Skeletal muscle tissue (tissue), 4 donors: Measurements from ENCODE around the gene ATP10D. TPM values are rescaled to one million over a fixed set of nuclear protein-coding genes. Genes with fewer than 3 reads are reported as not detected.
"Not testable (repeated sequence)": the region's sequence is repeated elsewhere in the genome, so short reads cannot be mapped to it uniquely, and the experiment has no call there.

Experiments used
- H3K27ac ChIP-seq: one replicate; pipeline ENCODE4 v1.7.0; 2013; ENCODE audit warnings: mild to moderate bottlenecking, low read depth, low read length, inconsistent platforms
- H3K27me3 ChIP-seq, 3 donors: one replicate each; pipeline ENCODE4 v1.7.0; 2013; ENCODE audit warnings: low read length in 3 of 3; ENCODE audit not compliant: control insufficient read depth in 3 of 3, insufficient read depth in 3 of 3
- H3K36me3 ChIP-seq, 3 donors: one replicate each; pipeline ENCODE4 v1.7.0; 2013; ENCODE audit warnings: low read length in 3 of 3; ENCODE audit not compliant: control insufficient read depth in 3 of 3, insufficient read depth in 3 of 3
- H3K4me1 ChIP-seq, 3 donors: one replicate each; pipeline ENCODE4 v1.7.0; 2013; ENCODE audit warnings: low read length in 3 of 3, mild to moderate bottlenecking in 3 of 3; ENCODE audit not compliant: control insufficient read depth in 3 of 3, insufficient read depth in 3 of 3
- H3K4me3 ChIP-seq, 3 donors: one replicate each; pipeline ENCODE4 v1.7.0; 2013; ENCODE audit warnings: low read length in 3 of 3
- H3K9ac ChIP-seq, 3 donors: one replicate each; pipeline ENCODE4 v1.7.0; 2013; ENCODE audit warnings: low read length in 3 of 3, mild to moderate bottlenecking in 3 of 3, moderate library complexity in 2 of 3, low read depth in 1 of 3
- H3K9me3 ChIP-seq, 3 donors: one replicate each; pipeline ENCODE4 v1.7.0; 2013; ENCODE audit warnings: low read length in 3 of 3; ENCODE audit not compliant: control insufficient read depth in 3 of 3
- total RNA-seq: library from RNA; depleted of rRNA; stranded (reverse); fragments of >200 nt; gene quantifications from one replicate; pipeline ENCODE4 v1.2.3, GENCODE V29; 2014
- donor health status: Osteomylitis.

ATP10D gene
- total RNA-seq, 1 donor from 2014 or later = 18.8 TPM

DNA sequence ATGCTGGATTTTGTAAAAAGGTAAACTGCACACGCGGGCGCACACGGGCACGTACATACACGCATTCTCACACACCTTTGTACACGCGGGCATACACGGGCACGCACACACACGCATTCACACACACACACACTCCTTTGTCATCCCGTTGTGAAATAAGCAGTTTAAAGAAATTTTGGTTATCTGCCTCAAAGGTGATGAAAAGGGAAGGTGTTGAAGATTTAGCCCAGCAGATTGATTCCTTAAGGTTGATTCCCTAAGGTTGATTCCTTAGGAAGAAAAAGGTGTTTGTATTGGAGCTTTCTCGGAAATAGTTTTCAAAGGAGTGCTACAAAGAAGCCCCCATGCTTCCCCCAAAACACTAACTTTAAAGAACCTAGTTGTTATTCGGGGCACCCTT lies 693 bp downstream of the ATP10D start:
- H3K9ac ChIP-seq = peak overlapping the region; percentile 62 to 93 (median 84)
- H3K9me3 ChIP-seq = no peaks in the 10 kb centered on the region
- H3K4me1 ChIP-seq = peaks cover 0 to 9% (median 0%) of the 10 kb centered on the region in 3 donors
- H3K27me3 ChIP-seq = no peaks in the 10 kb centered on the region
- H3K4me3 ChIP-seq = peak overlapping the region; percentile 74 to 96 (median 91)
- no peaks in the 10 kb centered on the region for H3K36me3 ChIP-seq
- H3K27ac ChIP-seq = peak overlapping the region; percentile 74

DNA sequence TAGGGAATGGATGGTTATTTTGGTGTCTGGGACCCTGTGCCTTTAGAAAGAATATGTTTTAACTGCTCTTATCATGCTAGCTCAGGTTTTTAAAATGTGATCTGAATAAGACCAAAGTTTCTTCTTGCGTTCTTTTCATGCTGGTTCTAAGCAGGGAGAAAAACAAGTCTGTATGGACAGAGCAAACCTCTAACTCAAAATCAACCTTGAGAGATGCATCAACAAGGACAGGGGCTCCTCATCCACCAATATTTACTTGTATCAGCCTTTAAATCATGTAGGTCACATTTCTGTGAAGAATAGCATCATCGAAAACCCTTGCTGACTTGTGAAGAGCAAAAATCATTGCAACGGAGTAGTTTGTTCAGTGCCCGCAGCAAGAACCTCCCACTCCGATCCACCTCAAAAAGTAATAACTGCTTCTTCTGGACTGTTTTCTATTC lies 1.2 kb downstream of the ATP10D start:
- Histone ChIP-seq H3K36me3 (no peaks in the 10 kb centered on the region), H3K4me1 (peaks cover 0 to 9% (median 0%) of the 10 kb centered on the region in 3 donors), H3K9me3 (no peaks in the 10 kb centered on the region), H3K4me3 (peak overlapping the region; percentile 74 to 96 (median 91)), H3K9ac (peak overlapping the region; percentile 62 to 93 (median 84)), H3K27me3 (no peaks in the 10 kb centered on the region), H3K27ac (peak overlapping the region; percentile 74)

DNA sequence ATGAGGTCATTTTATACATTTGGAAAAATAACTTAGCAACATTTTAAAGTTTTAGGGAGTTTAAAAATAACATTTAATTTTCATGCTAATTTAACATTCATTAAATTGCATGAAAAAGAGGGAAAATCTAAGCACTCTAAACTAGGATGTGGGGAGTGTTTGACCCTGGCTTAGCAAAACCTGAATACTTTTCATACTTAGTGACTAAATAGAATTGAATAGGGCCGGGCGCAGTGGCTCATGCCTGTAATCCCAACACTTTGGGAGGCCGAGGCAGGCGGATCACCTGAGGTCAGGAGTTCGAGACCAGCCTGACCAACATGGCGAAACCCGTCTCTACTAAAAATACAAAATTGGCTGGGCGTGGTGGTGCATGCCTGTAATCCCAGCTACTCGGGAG lies 1.7 kb downstream of the ATP10D start:
- H3K4me1 ChIP-seq, H3K27ac ChIP-seq, H3K36me3 ChIP-seq, H3K27me3 ChIP-seq, H3K9me3 ChIP-seq: not testable (repeated sequence)
- peak overlapping the region in 1 of 3 donors; percentile 96 for H3K4me3 ChIP-seq
- H3K9ac ChIP-seq = peak overlapping the region in 1 of 3 donors; percentile 84

DNA sequence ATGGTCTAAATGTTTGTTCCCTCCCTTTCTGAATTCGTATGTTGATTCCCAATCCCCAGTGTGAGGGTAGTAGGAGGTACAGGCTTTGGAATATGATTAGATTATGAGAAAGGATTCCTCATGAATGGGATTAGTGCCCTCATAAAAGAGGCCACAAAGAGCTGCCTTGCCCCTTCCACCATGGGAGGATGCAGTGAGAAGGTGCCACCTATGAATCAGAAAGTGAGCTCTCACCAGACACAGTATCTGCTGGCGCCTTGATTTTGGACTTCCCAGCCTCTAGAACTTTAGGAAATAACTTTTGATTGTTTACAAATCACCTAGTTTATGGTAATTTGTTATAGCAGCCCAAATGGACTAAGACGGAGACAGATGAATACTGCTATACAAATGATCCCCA lies 3.6 kb downstream of the ATP10D start:
- peaks cover 0 to 9% (median 0%) of the 10 kb centered on the region in 3 donors for H3K4me1 ChIP-seq
- H3K27ac ChIP-seq = no peak overlapping the region

DNA sequence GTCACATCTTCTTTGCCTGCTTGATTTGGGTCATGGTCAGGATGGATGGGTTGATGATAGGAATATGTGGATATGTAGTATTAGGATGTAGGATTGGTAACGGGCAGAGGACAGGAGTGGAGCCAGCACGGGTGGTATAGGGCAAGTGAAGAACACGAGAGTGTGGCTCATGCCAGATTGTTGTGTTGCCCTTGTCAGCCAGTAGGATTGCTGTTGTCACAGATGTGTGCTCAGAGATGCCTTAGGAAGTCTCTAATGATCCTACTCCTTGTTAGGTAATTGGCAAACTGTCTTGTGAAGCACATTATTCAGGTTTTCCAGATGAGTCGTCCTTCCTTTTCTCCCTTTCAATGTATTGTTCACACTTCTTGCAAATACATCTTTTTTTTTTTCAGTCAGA lies 5.5 kb downstream of the ATP10D start:
- Histone ChIP-seq H3K4me3 (no peak overlapping the region), H3K27ac (no peak overlapping the region), H3K9ac (no peak overlapping the region), H3K36me3 (no peaks in the 10 kb centered on the region), H3K4me1 (peaks cover 0 to 4% (median 0%) of the 10 kb centered on the region in 3 donors), H3K27me3 (no peaks in the 10 kb centered on the region), H3K9me3 (no peaks in the 10 kb centered on the region)

More for the DNA sequence above, 3.6 kb downstream of the ATP10D start:
- H3K36me3 ChIP-seq = no peaks in the 10 kb centered on the region
- no peak overlapping the region for H3K9ac ChIP-seq
- no peaks in the 10 kb centered on the region for H3K27me3 ChIP-seq
- H3K4me3 ChIP-seq = no peak overlapping the region
- no peaks in the 10 kb centered on the region for H3K9me3 ChIP-seq

DNA sequence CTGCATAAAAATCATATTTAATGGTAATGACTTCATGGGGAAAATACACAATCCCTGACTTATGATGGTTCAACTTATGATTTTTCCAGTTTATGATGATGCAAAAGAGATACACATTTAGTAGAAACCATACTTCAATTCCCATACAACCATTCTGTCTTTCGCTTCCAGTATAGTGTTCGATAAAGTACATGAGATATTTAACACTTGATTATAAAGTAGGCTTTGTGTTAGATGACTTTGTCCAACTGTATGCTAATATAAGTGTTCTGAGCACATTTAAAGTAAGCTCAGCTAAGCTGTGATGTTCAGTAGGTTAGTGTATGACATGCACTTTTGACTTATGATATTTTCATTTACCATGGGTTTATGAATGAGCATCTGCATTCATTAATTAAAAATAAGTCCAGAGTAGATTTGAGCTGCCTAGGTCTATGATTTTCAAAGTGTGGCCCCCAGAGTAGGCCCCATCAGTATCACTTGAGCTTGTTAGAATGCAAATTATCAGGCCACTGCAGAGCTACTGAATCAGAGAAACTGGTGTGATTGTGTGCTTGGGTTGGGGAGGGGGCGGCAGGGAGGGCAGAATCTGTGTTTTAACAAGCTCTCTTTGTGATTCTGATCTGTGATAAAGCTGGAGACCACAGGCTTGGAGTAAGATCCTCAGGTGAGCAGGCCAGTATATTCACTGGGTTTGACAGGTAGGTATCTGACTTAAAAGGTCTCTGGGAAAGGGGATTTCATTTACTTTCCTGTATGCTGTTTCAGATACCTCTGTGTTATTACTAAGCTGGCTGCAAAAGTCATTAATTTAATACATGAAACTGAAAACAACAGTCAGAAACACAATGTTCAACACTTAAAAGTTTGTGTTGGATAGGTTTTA lies 8.4 kb downstream of the ATP10D start:
- no peak overlapping the region for H3K27ac ChIP-seq
- H3K4me1 ChIP-seq = no peaks in the 10 kb centered on the region
- no peaks in the 10 kb centered on the region for H3K9me3 ChIP-seq
- no peaks in the 10 kb centered on the region for H3K36me3 ChIP-seq
- no peak overlapping the region for H3K9ac ChIP-seq
- H3K4me3 ChIP-seq = no peak overlapping the region
- no peaks in the 10 kb centered on the region for H3K27me3 ChIP-seq

DNA sequence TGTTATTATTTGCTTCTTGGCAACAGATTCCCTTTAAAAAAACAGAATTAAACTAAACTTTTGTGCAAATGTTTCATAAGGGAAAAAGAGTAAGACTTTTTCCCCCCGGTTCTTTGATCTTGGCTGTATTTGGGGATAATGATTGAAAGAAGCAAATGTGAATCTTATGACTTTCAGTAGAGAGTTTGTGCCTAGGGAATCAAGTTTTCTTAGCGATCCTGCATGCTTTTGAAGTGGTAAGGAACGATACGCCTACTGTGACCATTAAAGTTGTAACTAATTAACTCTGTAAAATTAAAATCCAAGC lies 9.0 kb downstream of the ATP10D start:
- Histone ChIP-seq H3K9me3 (no peaks in the 10 kb centered on the region), H3K27ac (no peak overlapping the region), H3K36me3 (no peaks in the 10 kb centered on the region), H3K27me3 (no peaks in the 10 kb centered on the region), H3K9ac (no peak overlapping the region), H3K4me1 (no peaks in the 10 kb centered on the region), H3K4me3 (no peak overlapping the region)

DNA sequence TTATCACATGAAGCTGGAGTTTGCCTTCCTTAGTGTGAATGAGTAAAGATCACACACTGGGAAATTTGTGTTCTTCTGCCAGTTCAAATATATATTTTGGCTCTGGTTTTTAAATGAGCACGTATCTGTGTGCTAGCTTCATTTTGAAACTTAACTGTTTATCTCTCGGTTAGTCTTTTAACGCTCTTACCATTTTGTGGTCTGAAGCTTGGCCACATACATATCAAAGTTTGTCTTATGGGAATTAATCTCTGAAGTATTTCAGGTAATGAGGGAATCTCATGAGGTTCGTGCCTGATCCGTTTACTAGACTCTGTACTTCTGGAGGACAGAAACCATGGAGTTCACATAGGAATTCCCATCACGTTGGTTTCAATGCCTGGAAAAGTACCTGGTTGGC lies 13.8 kb downstream of the ATP10D start:
- no peak overlapping the region for H3K27ac ChIP-seq
- H3K9me3 ChIP-seq = no peaks in the 10 kb centered on the region
- H3K4me3 ChIP-seq = no peak overlapping the region
- H3K27me3 ChIP-seq = no peaks in the 10 kb centered on the region
- no peaks in the 10 kb centered on the region for H3K36me3 ChIP-seq
- H3K4me1 ChIP-seq = no peaks in the 10 kb centered on the region
- H3K9ac ChIP-seq = no peak overlapping the region

DNA sequence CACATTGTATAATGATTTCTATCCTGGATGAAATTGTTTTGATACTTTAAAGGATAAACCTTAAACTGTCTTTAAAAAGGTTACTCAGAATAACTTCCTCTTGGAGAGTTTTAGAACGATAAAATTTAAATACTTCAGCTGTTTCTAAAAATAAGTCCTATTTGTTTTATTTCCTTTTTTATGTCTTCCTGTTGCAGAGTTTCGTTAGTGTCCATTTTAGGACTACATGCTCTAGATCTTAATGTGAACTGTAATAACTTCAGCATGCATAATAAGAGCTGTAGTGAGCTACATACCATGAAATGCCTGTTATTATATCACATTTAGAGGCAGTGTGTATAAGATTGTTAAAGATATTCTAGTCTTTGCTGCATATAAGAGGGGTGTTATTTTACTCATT lies 14.6 kb downstream of the ATP10D start:
- peak overlapping the region; percentile 8 for H3K27ac ChIP-seq
- no peak overlapping the region for H3K9ac ChIP-seq
- no peaks in the 10 kb centered on the region for H3K9me3 ChIP-seq

DNA sequence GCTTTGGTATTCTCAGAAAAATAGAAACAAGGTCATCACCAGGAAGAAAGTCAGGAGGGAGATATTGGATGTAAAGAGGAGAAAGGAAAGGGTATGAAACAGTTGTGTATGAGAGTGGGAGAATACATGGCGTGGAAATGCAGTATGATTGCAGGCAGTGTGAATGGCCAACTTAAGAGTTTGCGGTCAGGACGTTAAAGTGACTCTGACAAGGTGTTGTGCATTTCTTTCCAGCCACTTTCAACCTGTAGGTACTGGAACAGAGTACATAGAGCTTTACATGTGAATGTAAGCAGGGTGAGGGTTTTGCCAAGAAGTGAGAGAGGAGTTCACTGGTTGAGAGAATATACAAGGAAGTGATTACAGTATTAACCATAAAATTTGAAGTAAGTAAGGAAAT lies 15.7 kb downstream of the ATP10D start:
- H3K27ac ChIP-seq = no peak overlapping the region
- no peaks in the 10 kb centered on the region for H3K4me1 ChIP-seq
- H3K9ac ChIP-seq = no peak overlapping the region
- H3K36me3 ChIP-seq = no peaks in the 10 kb centered on the region
- no peak overlapping the region for H3K4me3 ChIP-seq
- no peaks in the 10 kb centered on the region for H3K27me3 ChIP-seq
- no peaks in the 10 kb centered on the region for H3K9me3 ChIP-seq

More for the DNA sequence above, 14.6 kb downstream of the ATP10D start:
- Histone ChIP-seq H3K36me3 (no peaks in the 10 kb centered on the region), H3K4me1 (no peaks in the 10 kb centered on the region), H3K27me3 (no peaks in the 10 kb centered on the region), H3K4me3 (no peak overlapping the region)
